ENCODE measurements around the gene SPTBN5. TPM values are rescaled to one million over a fixed set of nuclear protein-coding genes. Genes with fewer than 3 reads are reported as not detected.

SPTBN5 gene
- total RNA-seq, 1 experiment from 2014 or later: 1.2 TPM

- H3K9me3 Mint-ChIP-seq: no peaks in the 10 kb centered on the region
- ATAC-seq: 0 out of 2 replicates have a peak, but pooled peaks have one; percentile 10
- CTCF ChIA-PET: interaction anchor here (2.5 to 3.1 kb wide), 2 partner anchors 44 to 86 kb away, joined by 23 to 27 read pairs; partner anchors contain the start of gene MAPKBP1
Measured at GRCh38 chr15:41860049-41860828, 33.6 kb downstream of the SPTBN5 start.

GRCh38 chr15:41858756-41859155 lies 35.1 kb downstream of the SPTBN5 start:
- DNase-seq (ENCODE audit: low spot score) (peak; percentile 37), ATAC-seq (peak; percentile 13)
- Mint-ChIP-seq H3K27me3 (ENCODE audit: low read depth) (no peaks in the 10 kb centered on the region), H3K4me1 (peaks cover 9% of the 10 kb centered on the region), H3K27ac (peak overlapping the region; percentile 60; the same call in 1 of the 2 replicates), H3K36me3 (no peaks in the 10 kb centered on the region), H3K9me3 (no peaks in the 10 kb centered on the region), H3K4me3 (no peak overlapping the region)
- TF ChIP-seq ZMAT4 (CRISPR knock-in tag; IDR thresholded peaks at IDR 0.05) (no peak), CTCF (IDR thresholded peaks at IDR 0.05) (no peak), E2F1 (CRISPR knock-in tag; IDR thresholded peaks at IDR 0.05) (no peak), TEAD4 (CRISPR knock-in tag; IDR thresholded peaks at IDR 0.05) (no peak), NFATC4 (CRISPR knock-in tag; IDR thresholded peaks at IDR 0.05) (no peak), E2F5 (CRISPR knock-in tag; IDR thresholded peaks at IDR 0.05) (no peak), NFYB (CRISPR knock-in tag; conservative IDR thresholded peaks at IDR 0.05; ENCODE audit: low read depth) (no peak)
- ChIA-PET CTCF (interaction anchor here (0.6 to 3.1 kb wide), 17 partner anchors 10 to 97 kb away, joined by 3 to 23 read pairs (median 5); partner anchors contain the start of gene MAPKBP1), POLR2A (no interaction called here)

More at GRCh38 chr15:41860049-41860828, 33.6 kb downstream of the SPTBN5 start:
- TF ChIP-seq E2F4 (CRISPR knock-in tag; IDR thresholded peaks at IDR 0.05; ENCODE audit: borderline replicate concordance, low read depth): no peak
- no peak for TF ChIP-seq RORB (CRISPR knock-in tag; IDR thresholded peaks at IDR 0.05)
- TF ChIP-seq ARID4B (CRISPR knock-in tag; IDR thresholded peaks at IDR 0.05; ENCODE audit: borderline replicate concordance): no peak
- TF ChIP-seq MAX (CRISPR knock-in tag; IDR thresholded peaks at IDR 0.05): no peak
- TF ChIP-seq E2F1 (CRISPR knock-in tag; IDR thresholded peaks at IDR 0.05): no peak
- H3K36me3 Mint-ChIP-seq: no peaks in the 10 kb centered on the region
- no peak overlapping the region for H3K4me3 Mint-ChIP-seq
- no peak overlapping the region for H3K27ac Mint-ChIP-seq
- DNase-seq (ENCODE audit: low spot score): no peak
- peaks cover 9% of the 10 kb centered on the region for H3K4me1 Mint-ChIP-seq
- POLR2A ChIA-PET: no interaction called here
- no peaks in the 10 kb centered on the region for H3K27me3 Mint-ChIP-seq (ENCODE audit: low read depth)
